NCI-H2227 (cell line): ENCODE data around the gene CPED1.
"Not testable (repeated sequence)": the region's sequence is repeated elsewhere in the genome, so short reads cannot be mapped to it uniquely, and the experiment has no call there.

ENCODE experiments used
- DNase-seq: peaks from one replicate; lab custom pipeline; 2025; ENCODE audit not compliant: unreplicated experiment; lab: John Stamatoyannopoulos, UW

The CPED1 gene

GRCh38 chr7:121084748-121085336 lies 96.3 kb downstream of the CPED1 start:
- DNase-seq, result no peak

GRCh38 chr7:121085922-121086321 lies 97.4 kb downstream of the CPED1 start:
- no peak for DNase-seq

GRCh38 chr7:121088870-121089269 lies 100.4 kb downstream of the CPED1 start:
- no peak for DNase-seq

DNA sequence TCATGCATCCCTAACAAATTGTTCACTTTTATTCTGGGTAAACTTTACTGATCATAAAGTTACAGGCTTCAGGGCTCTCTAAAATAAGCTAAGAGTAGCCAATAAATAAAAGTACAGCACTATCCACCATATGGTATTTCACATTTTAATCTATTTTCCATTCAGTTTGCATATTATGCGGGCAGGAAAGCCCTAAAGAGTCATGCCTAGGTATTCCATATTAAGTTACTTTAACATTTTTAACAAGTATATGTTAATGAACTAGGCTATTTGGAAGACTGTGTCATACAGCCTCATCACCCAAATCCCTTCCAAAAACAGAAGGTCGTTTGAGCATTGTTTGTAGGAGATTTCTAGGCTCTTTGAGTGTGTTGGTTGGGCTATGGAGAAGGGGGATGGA lies 106.3 kb downstream of the CPED1 start:
- no peak for DNase-seq

- DNase-seq, result peak; percentile 16
These were observed 109.1 kb downstream of the CPED1 start for GRCh38 chr7:121097577-121097976.

- DNase-seq, result peak; percentile 22
These were observed 111.1 kb downstream of the CPED1 start for GRCh38 chr7:121099572-121099971.

- no peak for DNase-seq
These were observed 112.6 kb downstream of the CPED1 start for GRCh38 chr7:121101083-121101482.

DNA sequence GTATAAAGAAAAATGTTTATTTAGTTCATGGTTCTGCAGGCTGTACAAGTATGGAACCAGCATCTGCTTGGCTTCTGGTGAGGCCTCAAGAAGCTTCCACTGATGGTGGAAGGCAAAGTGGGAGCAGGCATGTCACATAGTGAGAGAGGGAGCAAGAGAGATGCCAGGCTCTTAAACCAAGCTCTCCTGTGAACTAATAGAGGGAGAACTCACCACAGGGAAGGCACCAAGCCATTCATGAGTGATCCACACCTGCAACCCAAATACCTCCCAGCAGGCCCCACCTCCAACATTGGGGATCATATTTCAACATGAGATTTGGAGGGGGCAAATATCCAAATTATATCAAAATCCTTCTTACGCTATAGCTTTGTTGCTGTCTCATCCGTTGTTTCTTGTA lies 113.1 kb downstream of the CPED1 start:
- no peak for DNase-seq

GRCh38 chr7:121102619-121103018 lies 114.1 kb downstream of the CPED1 start:
- DNase-seq, result no peak

- DNase-seq, result no peak
These were observed 114.6 kb downstream of the CPED1 start for GRCh38 chr7:121103086-121103485.

DNA sequence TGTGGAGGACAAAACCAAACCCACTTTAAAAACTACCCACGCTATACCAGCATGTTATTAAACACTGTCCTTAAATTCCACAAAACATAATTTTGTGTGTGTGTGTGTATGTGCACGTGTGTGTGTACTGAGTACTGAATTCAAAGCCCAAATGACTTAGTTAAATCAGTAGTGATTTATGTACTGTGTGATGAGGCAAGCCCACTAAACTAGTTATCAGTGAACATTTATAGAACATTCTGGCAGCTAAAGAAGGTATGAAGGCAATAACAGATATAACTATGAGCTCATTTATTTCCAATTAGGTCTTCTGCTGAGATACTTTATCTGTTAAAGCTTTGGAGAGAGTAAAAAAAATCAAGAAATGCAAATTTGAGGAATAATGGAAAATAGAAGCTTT lies 115.1 kb downstream of the CPED1 start:
- DNase-seq, result no peak

DNA sequence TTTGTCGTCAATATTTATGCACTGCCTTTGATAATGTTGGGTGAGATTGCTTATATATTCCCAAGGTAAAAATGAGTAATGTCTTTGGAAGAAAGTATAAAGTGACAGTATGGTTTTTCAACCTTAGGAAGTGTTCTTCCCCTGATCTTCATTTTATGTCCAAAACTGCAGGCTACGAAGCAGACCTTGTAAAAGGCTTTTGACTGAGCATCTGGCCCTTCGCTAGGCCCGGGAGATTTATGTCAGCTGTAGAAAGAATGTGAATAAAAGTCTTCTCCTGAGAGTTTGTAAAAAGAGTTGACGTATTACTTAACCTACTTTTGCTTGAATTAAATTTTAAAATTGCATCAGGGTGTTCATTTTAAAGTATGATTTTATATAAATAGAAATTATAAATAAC lies 116.8 kb downstream of the CPED1 start:
- DNase-seq, result no peak

DNA sequence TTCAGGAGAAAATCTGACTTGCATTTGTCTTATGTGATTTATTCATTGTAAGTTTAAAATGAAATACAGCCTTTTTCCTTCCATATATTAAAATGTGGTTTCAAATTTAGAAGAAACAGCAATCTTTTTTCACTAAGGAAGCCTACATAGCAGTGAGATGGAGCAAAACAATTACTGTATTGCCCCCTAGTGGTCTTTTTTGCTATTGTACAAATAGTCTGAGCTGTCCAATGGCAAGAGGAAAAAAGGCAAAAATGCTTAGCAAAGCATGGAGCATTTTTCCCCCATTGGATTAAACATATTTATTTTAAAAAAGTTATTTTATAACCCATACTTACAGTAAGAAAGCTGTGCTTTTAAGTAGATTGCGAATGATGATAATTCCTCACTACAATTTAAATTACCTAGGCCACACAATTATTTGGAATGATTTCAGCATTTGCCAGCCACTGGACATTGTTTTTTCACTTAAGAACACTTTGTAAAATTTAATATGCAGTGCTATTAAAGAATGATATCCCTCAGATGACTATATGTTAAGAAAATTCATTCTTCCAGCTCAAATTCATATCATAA lies 119.5 kb downstream of the CPED1 start:
- DNase-seq, result peak; percentile 79

DNA sequence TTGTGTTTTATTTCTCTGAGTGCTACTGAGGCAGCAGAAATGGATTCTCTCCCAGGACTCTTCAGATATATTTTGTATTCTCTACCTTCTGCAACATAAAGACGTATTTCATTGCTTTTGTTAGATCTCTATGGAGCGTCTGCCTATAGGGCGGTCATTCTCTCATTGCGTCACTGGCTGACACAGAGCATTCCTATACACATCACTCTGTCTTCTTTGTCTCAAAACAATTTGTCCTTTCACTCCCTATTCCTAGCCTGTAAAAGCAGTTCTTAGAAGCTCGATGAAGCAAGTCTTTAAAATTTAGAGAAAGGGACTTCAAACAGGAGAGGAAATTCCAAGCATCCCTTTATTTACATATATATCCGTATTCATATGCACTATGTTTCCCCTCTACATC lies 120.6 kb downstream of the CPED1 start:
- DNase-seq, result no peak

DNA sequence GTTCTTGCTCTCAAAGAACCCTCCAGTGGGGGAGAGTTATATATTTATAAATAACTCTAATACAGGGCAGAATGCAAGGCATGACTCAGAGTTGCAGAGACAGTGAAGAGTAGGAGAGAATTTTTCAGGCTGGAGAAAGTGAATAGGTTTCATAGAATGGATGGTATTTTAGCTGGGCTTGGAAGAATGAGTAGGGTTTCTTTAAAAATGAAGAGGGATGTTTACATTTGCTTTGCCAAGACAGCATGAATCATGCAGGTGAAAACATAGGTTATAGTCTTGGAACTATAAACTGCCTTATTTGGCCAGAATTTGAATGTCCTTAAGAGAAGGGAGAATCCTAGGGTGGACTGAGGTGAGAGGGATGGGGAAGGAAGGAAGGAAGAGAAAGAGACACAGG lies 124.8 kb downstream of the CPED1 start:
- no peak for DNase-seq

DNA sequence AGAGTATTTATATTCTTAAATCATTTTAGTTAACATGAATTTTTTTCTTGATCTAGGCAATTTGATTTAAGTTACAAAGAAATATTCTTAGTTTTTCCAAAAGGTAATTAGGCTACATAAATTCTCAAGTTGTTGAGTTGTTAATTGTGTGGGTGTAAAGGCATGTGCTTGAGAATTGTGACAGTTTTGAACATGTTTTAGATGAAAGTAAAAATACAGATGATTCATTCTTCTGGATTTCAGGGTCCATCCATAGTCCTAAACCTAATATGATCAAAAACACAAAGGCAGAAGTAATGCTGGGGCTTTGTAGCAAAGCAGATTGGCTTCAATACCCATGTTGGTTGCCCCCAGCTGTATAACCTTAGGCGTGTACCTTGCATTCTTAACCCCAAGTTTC lies 127.9 kb downstream of the CPED1 start:
- no peak for DNase-seq

DNA sequence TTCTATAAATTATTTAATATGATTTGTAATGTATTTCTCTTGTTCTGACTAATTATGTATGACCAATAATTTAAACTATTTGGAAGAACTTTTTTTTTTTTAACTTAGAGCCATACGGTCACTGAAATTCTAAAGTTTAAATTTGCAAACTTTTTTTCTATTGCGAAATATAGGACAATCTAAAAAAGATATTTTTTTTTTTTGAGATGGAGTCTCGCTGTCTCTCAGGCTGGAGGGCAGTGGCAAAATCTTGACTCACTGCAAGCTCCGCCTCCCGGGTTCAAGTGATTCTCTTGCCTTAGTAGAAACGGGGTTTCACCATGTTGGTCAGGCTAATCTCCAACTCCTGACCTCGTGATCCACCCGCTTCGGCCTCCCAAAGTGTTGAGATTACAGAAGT lies 130.5 kb downstream of the CPED1 start:
- no peak for DNase-seq

- DNase-seq, result no peak
These were observed 134.5 kb downstream of the CPED1 start for GRCh38 chr7:121123032-121123431.

GRCh38 chr7:121125454-121125853 lies 136.9 kb downstream of the CPED1 start:
- not testable (repeated sequence) for DNase-seq

DNA sequence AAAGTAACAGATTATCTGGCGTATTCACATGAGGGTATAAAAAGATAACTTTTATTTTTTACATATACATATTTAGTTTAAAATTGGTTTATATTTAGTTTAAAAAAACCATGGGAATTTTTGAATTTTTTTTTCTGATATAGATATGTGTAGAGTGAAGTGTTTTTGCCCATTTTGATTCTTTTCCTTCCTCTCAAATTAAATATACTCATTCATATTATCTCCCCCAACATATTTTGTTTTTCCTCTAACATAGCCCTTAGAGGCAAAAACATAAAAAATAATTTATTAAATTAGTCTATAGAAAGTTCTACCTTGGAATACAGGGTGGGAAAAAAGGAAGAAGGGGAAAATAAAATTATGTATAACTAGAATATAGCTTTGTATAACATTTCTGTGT lies 137.7 kb downstream of the CPED1 start:
- DNase-seq, result no peak

DNA sequence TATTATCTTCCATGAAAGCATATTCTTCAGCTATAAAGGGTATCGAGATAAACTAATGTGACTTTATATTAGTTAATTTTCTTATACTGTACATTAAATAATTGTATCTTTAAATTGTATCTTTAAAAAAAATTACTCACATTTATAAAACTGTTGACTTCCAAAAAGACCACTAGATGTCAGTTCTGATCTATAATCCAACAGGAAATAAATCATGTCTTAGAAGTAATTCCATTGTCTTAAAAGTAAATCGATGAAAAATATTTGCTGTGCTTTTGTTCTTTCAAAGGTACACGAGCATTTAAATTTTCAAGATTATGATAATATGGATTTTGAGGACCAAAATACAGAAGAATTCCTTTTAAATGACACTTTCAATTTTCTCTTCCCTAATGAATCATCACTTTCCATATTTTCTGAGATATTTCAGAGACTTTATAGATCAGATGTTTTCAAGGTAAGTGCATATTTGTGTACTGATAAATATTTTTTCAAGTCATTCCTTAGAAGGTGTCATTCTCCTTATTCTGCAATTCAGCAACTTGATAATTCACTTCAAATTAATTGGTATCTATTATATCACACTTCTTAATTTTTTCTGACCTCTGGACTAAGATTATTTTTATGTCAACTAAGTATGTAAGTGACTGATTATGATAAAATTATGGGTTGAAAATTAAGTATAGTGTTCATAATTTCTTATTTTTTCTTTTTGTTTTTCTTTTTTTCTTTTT lies 138.5 kb downstream of the CPED1 start:
- peak; percentile 15 for DNase-seq

DNA sequence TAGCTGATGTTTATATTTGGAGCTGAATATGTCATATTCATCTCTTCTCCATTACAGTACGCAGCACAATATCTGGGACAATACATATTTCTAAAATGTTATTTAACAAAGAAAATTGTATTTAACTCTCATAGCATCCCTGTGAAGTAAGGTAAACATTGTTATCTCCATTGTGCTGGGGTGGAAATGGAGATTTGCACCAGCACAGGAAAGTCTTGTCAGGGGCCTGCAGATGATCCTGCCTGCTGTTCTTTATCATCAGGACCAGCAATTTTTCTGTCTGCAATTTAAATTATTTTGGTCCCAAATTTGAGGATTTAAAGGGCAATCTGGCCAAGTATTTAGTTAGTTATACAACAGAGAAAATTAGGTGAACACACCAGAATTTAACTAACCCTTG lies 144.4 kb downstream of the CPED1 start:
- no peak for DNase-seq

- no peak for DNase-seq
These were observed 144.9 kb downstream of the CPED1 start for GRCh38 chr7:121133444-121133843.
